Measurements from ENCODE around the gene ANKRD42. TPM values are rescaled to one million over a fixed set of nuclear protein-coding genes. Genes with fewer than 3 reads are reported as not detected.
A peak's percentile ranks its signal among the peaks of the same experiment; 100 is the strongest.
"Not testable (repeated sequence)": the region's sequence is repeated elsewhere in the genome, so short reads cannot be mapped to it uniquely, and the experiment has no call there.

Gene ANKRD42
- total RNA-seq, 1 experiment from 2014 or later: 8.7 TPM

GRCh38 chr11:83172551-83172950, 21.0 kb upstream of the ANKRD42 start:
- DNase-seq (ENCODE audit: low read depth): no peak

- no peak for DNase-seq (ENCODE audit: low read depth)
Measured at GRCh38 chr11:83174008-83174407, 19.5 kb upstream of the ANKRD42 start.

- no peak for DNase-seq (ENCODE audit: low read depth)
Measured at GRCh38 chr11:83175815-83176214, 17.7 kb upstream of the ANKRD42 start.

GRCh38 chr11:83181815-83182214, 11.7 kb upstream of the ANKRD42 start:
- no peak for DNase-seq (ENCODE audit: low read depth)

GRCh38 chr11:83185767-83186166, 7.7 kb upstream of the ANKRD42 start:
- DNase-seq (ENCODE audit: low read depth): no peak

GRCh38 chr11:83187465-83187864, 6.0 kb upstream of the ANKRD42 start:
- no peak for DNase-seq (ENCODE audit: low read depth)

GRCh38 chr11:83191491-83191890, 2.0 kb upstream of the ANKRD42 start:
- DNase-seq (ENCODE audit: low read depth): no peak

GRCh38 chr11:83191986-83192385, 1.5 kb upstream of the ANKRD42 start:
- no peak for DNase-seq (ENCODE audit: low read depth)

- no peak for DNase-seq (ENCODE audit: low read depth)
Measured at GRCh38 chr11:83192606-83193245, 786 bp upstream of the ANKRD42 start.

- DNase-seq (ENCODE audit: low read depth): peak; percentile 79
Measured at GRCh38 chr11:83194281-83195142, 1.0 kb downstream of the ANKRD42 start.

- DNase-seq (ENCODE audit: low read depth): peak; percentile 17
Measured at GRCh38 chr11:83195143-83195466, 1.6 kb downstream of the ANKRD42 start.

GRCh38 chr11:83195649-83196048, 2.1 kb downstream of the ANKRD42 start:
- no peak for DNase-seq (ENCODE audit: low read depth)

- no peak for DNase-seq (ENCODE audit: low read depth)
Measured at GRCh38 chr11:83200035-83200434, 6.5 kb downstream of the ANKRD42 start.

- DNase-seq (ENCODE audit: low read depth): no peak
Measured at GRCh38 chr11:83205608-83206185, 12.2 kb downstream of the ANKRD42 start.

GRCh38 chr11:83206221-83206620, 12.7 kb downstream of the ANKRD42 start:
- no peak for DNase-seq (ENCODE audit: low read depth)

GRCh38 chr11:83206771-83207382, 13.4 kb downstream of the ANKRD42 start:
- DNase-seq (ENCODE audit: low read depth): not testable (repeated sequence)

GRCh38 chr11:83219095-83219494, 25.6 kb downstream of the ANKRD42 start:
- DNase-seq (ENCODE audit: low read depth): peak; percentile 25

- peak; percentile 71 for DNase-seq (ENCODE audit: low read depth)
Measured at GRCh38 chr11:83220260-83220659, 26.7 kb downstream of the ANKRD42 start.

GRCh38 chr11:83221694-83222093, 28.2 kb downstream of the ANKRD42 start:
- DNase-seq (ENCODE audit: low read depth): no peak

GRCh38 chr11:83222499-83222898, 29.0 kb downstream of the ANKRD42 start:
- DNase-seq (ENCODE audit: low read depth): peak; percentile 13

GRCh38 chr11:83223457-83223856, 29.9 kb downstream of the ANKRD42 start:
- no peak for DNase-seq (ENCODE audit: low read depth)

GRCh38 chr11:83235825-83236224, 42.3 kb downstream of the ANKRD42 start:
- no peak for DNase-seq (ENCODE audit: low read depth)

GRCh38 chr11:83238111-83238510, 44.6 kb downstream of the ANKRD42 start:
- no peak for DNase-seq (ENCODE audit: low read depth)
